Keratinocyte (primary cell): ENCODE measurements around the gene BHLHE23.

ENCODE experiments used
- EZH2 ChIP-seq: IDR thresholded peaks from one replicate; pipeline ENCODE4 v1.6.1; 2012; ENCODE audit warnings: inconsistent platforms, mild to moderate bottlenecking, low read length, moderate library complexity
- TF ChIP-seq, protein P1 (sequence below), 3 experiments: IDR thresholded peaks in 1 of 3; conservative IDR thresholded peaks in 1 of 3; optimal IDR thresholded peaks in 1 of 3; 2 replicates in 2 of 3; 3 replicates in 1 of 3; pipeline versions ENCODE3 to v1.5.1; 2011; ENCODE audit warnings: low read length in 3 of 3, mild to moderate bottlenecking in 3 of 3, moderate library complexity in 2 of 3, control low read depth in 1 of 3, inconsistent platforms in 1 of 3; ENCODE audit not compliant: insufficient read depth in 2 of 3; ENCODE audit errors: extremely low read depth in 1 of 3

- TF ChIP-seq, protein P1, sequence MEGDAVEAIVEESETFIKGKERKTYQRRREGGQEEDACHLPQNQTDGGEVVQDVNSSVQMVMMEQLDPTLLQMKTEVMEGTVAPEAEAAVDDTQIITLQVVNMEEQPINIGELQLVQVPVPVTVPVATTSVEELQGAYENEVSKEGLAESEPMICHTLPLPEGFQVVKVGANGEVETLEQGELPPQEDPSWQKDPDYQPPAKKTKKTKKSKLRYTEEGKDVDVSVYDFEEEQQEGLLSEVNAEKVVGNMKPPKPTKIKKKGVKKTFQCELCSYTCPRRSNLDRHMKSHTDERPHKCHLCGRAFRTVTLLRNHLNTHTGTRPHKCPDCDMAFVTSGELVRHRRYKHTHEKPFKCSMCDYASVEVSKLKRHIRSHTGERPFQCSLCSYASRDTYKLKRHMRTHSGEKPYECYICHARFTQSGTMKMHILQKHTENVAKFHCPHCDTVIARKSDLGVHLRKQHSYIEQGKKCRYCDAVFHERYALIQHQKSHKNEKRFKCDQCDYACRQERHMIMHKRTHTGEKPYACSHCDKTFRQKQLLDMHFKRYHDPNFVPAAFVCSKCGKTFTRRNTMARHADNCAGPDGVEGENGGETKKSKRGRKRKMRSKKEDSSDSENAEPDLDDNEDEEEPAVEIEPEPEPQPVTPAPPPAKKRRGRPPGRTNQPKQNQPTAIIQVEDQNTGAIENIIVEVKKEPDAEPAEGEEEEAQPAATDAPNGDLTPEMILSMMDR (optimal IDR thresholded peaks at IDR 0.05 in 1 of 3, IDR thresholded peaks at IDR 0.05 in 1 of 3, conservative IDR thresholded peaks at IDR 0.05 in 1 of 3; ENCODE audit: extremely low read depth in 1 of 3, insufficient read depth in 2 of 3, low read length in 3 of 3): no peak
- no peak for TF ChIP-seq EZH2
Measured at GRCh38 chr20:63037669-63038268, 31.0 kb upstream of the BHLHE23 start.
